NT2/D1 (cell line): ENCODE measurements around the gene DYNC2H1.
"Not testable (repeated sequence)": the region's sequence is repeated elsewhere in the genome, so short reads cannot be mapped to it uniquely, and the experiment has no call there.

Experiments used
- DNase-seq: peaks from one replicate; pipeline ENCODE4 v3.0.0-alpha.2; 2011; ENCODE audit warnings: low read depth, low spot score
- H3K27me3 ChIP-seq: 2 replicates; pipeline ENCODE4 v1.6.0; 2011; ENCODE audit warnings: mild to moderate bottlenecking; ENCODE audit not compliant: insufficient read length, insufficient read depth
- H3K36me3 ChIP-seq: 2 replicates; pipeline ENCODE4 v1.6.1; 2011; ENCODE audit warnings: mild to moderate bottlenecking, low read length, mixed read lengths; ENCODE audit not compliant: insufficient read depth, insufficient read length
- H3K4me1 ChIP-seq: 2 replicates; pipeline ENCODE4 v1.5.1; 2011; ENCODE audit not compliant: insufficient read depth, insufficient read length
- H3K4me3 ChIP-seq: 2 replicates; pipeline ENCODE4 v1.5.1; 2011; ENCODE audit warnings: low read depth; ENCODE audit not compliant: insufficient read length
- H3K9ac ChIP-seq: 2 replicates; pipeline ENCODE4 v1.6.0; 2011; ENCODE audit warnings: low read depth; ENCODE audit not compliant: insufficient read length
- H3K9me3 ChIP-seq: 2 replicates; pipeline ENCODE4 v1.5.1; 2011; ENCODE audit warnings: mild to moderate bottlenecking, low read length; ENCODE audit not compliant: insufficient read depth
- SUZ12 ChIP-seq: IDR thresholded peaks from 2 replicates; pipeline ENCODE4 v1.6.1; 2011; ENCODE audit not compliant: insufficient read length, insufficient read depth; ENCODE audit errors: extremely low read depth
- YY1 ChIP-seq: IDR thresholded peaks from 2 replicates; pipeline ENCODE4 v1.6.1; 2011; ENCODE audit not compliant: insufficient read length, insufficient read depth
- ZNF274 ChIP-seq: IDR thresholded peaks from 2 replicates; pipeline ENCODE4 v1.6.1; 2011; ENCODE audit warnings: mild to moderate bottlenecking, low read depth, low read length

Gene DYNC2H1

DNA sequence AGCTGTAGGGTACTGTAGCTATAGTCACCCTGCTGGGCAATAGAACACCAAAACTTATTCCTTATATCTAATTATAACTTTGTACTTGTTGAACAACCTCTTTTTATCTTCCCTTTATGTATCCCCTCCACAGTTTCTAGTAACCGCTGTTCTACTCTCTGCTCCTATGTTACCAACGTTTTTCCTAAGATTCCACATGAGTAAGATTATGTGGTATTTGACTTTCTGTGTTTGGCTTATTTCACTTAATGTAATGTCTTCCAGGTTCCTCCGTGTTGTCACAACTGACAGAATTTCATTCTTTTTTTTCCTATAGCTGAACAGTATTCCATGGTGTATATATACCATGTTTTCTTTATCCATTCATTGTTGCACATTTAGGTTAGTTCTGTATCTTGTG, 258.4 kb downstream of the DYNC2H1 start:
- TF ChIP-seq YY1, result no peak
- Histone ChIP-seq H3K9ac (no peak overlapping the region), H3K4me1 (no peaks in the 10 kb centered on the region), H3K27me3 (no peaks in the 10 kb centered on the region), H3K4me3 (no peak overlapping the region), H3K9me3 (no peaks in the 10 kb centered on the region), H3K36me3 (no peaks in the 10 kb centered on the region)
- DNase-seq, result no peak

DNA sequence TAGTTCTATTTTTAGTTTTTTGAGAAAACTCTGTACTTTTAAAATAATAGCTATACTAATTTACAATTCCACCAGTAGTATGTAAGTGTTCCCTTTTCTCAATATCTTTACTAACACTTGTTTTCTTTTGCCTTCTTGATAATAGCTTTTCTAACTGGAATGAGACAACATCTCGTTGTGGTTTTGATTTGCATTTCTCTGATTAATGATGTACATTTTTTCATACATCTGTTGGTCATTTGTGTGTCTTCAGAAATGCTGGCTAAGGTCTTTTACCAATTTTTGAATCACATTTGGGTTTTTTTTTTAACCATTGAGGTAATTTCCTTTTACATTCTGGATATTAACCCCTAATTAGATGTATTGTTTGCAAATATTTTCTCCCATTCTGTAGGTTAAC, 258.9 kb downstream of the DYNC2H1 start:
- H3K36me3 ChIP-seq, result no peaks in the 10 kb centered on the region
- H3K9ac ChIP-seq, result no peak overlapping the region
- H3K4me3 ChIP-seq, result no peak overlapping the region
- no peaks in the 10 kb centered on the region for H3K9me3 ChIP-seq
- H3K4me1 ChIP-seq, result no peaks in the 10 kb centered on the region
- TF ChIP-seq ZNF274, result no peak
- no peak for TF ChIP-seq SUZ12
- TF ChIP-seq YY1, result no peak
- no peak for DNase-seq
- H3K27me3 ChIP-seq, result no peaks in the 10 kb centered on the region

DNA sequence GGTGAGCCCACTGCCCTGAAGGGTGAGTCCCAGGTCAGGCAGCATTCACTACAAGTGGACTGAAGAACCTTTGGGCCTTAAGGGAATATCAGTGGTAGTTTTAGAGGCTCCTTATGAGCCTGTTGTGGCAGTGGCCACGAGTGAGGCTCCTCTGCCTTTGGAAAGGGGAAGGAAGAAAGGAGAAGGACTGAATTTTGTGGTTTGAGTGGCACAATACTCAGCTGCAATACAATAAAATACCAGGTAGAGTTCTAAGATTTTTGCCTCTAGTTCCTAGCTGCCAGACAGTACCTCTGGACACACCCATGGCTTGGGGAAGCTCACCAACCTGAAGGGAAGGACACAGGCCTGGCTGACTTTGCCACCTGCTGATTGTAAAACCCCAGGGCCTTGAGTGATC, 260.9 kb downstream of the DYNC2H1 start:
- Histone ChIP-seq H3K4me1 (no peaks in the 10 kb centered on the region), H3K9ac (no peak overlapping the region), H3K36me3 (no peaks in the 10 kb centered on the region), H3K4me3 (no peak overlapping the region), H3K9me3 (peaks cover 4% of the 10 kb centered on the region; the same call in 1 of the 2 replicates), H3K27me3 (no peaks in the 10 kb centered on the region)
- TF ChIP-seq ZNF274, result no peak
- TF ChIP-seq SUZ12, result no peak
- no peak for TF ChIP-seq YY1
- DNase-seq, result no peak

DNA sequence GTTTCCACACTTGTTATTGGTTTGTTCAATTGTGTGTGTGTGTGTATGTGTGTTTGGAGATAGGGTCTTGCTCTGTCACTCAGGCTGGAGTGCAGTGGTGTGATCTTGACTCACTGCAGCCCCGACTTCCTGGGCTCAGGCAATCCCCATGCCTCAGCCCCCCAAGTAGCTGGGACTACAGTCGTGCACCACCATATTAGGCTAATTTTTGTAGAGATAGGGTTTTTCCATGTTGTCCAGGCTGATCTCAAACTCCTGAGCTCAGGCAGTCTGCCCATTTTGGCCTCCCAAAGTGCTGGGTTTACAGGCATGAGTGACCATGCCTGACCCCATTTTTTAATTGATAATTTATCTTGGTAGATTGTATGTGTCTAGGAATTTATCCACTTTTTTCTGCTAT, 263.7 kb downstream of the DYNC2H1 start:
- H3K9ac ChIP-seq, result no peak overlapping the region
- H3K36me3 ChIP-seq, result no peaks in the 10 kb centered on the region
- H3K4me1 ChIP-seq, result no peaks in the 10 kb centered on the region
- TF ChIP-seq SUZ12 (no peak), ZNF274 (no peak), YY1 (no peak)
- H3K9me3 ChIP-seq, result peaks cover 5% of the 10 kb centered on the region; the same call in 1 of the 2 replicates
- DNase-seq, result no peak
- no peaks in the 10 kb centered on the region for H3K27me3 ChIP-seq
- H3K4me3 ChIP-seq, result no peak overlapping the region

DNA sequence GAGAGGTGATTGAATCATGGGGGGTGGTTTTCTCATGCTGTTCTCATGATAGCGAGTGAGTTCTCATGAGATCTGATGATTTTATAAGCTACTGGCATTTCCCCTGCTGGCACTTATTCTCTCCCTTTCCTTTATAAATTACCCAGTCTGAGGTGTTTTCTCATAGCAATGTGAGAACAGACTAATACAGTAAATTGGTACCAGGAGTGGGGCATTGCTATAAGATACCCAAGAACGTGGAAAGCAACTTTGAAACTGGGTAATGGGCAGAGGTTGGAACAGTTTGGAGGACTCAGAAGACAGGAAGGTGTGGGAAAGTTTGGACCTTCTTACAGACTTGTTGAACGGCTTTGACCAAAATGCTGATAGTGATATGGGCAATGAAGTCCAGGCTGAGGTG, 265.0 kb downstream of the DYNC2H1 start:
- H3K9me3 ChIP-seq, DNase-seq, H3K4me1 ChIP-seq, H3K36me3 ChIP-seq, H3K4me3 ChIP-seq, H3K27me3 ChIP-seq, H3K9ac ChIP-seq: not testable (repeated sequence)

DNA sequence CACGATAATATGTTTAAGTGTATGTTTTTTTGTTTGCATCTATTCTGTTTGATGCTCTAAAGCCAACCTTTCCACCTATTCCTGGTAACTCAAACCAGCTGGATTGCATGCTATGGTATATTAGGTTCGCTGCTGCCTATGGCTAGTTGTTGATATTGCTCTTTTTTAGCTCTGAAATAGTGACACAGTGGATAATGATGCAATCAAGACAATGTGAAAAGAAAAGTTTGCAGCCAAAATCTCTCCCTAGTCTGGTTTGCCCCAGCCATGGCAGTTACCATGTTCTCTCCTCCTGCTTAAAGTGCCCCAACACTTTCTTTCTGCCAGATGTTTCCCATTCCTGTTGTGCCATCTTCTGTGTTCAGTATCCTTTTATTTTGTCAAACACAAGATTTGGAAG, 269.7 kb downstream of the DYNC2H1 start:
- no peaks in the 10 kb centered on the region for H3K27me3 ChIP-seq
- no peak for DNase-seq
- TF ChIP-seq YY1 (no peak), ZNF274 (no peak), SUZ12 (no peak)
- peaks cover 5% of the 10 kb centered on the region; the same call in 1 of the 2 replicates for H3K9me3 ChIP-seq
- no peak overlapping the region for H3K4me3 ChIP-seq
- H3K36me3 ChIP-seq, result no peaks in the 10 kb centered on the region
- H3K9ac ChIP-seq, result no peak overlapping the region
- no peaks in the 10 kb centered on the region for H3K4me1 ChIP-seq

DNA sequence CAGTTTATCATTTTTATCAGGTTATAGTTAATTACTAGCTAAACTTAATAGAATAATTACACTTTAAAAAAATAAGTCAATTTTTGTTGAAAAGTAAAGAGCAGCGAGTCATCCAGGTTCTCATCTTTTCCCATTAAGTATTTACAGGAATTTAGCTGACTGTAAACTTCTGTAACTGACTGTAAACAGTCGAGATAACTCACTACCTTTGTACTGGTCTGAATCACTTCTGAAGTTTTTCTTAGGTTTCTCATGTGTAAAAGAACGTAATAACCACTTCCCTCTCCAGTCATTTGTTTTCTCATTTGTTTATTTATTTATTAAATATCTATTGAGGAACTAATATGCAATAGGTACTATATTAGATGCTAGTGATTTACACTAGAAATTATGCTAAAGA, 270.8 kb downstream of the DYNC2H1 start:
- Histone ChIP-seq H3K4me3 (no peak overlapping the region), H3K27me3 (no peaks in the 10 kb centered on the region), H3K36me3 (no peaks in the 10 kb centered on the region), H3K9me3 (peaks cover 2% of the 10 kb centered on the region; the same call in 1 of the 2 replicates), H3K9ac (no peak overlapping the region), H3K4me1 (no peaks in the 10 kb centered on the region)
- TF ChIP-seq SUZ12 (no peak), YY1 (no peak), ZNF274 (no peak)
- DNase-seq, result no peak

DNA sequence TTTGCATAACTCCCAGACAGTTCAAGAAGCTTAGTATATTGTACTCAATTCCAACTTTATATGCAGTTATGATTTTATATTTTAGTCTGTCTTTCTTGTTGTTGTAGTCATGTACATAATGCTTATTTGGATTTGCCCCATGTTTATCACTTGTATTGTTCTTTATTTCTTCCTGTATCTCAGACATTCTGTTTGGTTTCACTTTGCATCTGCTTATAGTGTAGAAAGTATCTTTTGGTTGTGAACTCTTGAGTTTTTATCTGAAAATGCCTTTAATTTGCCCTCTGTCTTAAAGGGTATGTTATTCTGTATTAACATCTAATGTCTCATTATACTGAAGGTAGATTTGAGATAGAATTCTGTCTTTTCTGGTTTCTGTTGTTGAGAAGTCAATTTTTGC, 275.4 kb downstream of the DYNC2H1 start:
- H3K9me3 ChIP-seq, result no peaks in the 10 kb centered on the region
- TF ChIP-seq SUZ12, result no peak
- TF ChIP-seq ZNF274, result no peak
- TF ChIP-seq YY1, result no peak
- H3K36me3 ChIP-seq, result no peaks in the 10 kb centered on the region
- no peak for DNase-seq
- no peaks in the 10 kb centered on the region for H3K4me1 ChIP-seq
- no peak overlapping the region for H3K9ac ChIP-seq
- no peak overlapping the region for H3K4me3 ChIP-seq
- H3K27me3 ChIP-seq, result no peaks in the 10 kb centered on the region
